ENCODE data around the gene HES3.
A peak's percentile ranks its signal among the peaks of the same experiment; 100 is the strongest.

Gene HES3

DNA sequence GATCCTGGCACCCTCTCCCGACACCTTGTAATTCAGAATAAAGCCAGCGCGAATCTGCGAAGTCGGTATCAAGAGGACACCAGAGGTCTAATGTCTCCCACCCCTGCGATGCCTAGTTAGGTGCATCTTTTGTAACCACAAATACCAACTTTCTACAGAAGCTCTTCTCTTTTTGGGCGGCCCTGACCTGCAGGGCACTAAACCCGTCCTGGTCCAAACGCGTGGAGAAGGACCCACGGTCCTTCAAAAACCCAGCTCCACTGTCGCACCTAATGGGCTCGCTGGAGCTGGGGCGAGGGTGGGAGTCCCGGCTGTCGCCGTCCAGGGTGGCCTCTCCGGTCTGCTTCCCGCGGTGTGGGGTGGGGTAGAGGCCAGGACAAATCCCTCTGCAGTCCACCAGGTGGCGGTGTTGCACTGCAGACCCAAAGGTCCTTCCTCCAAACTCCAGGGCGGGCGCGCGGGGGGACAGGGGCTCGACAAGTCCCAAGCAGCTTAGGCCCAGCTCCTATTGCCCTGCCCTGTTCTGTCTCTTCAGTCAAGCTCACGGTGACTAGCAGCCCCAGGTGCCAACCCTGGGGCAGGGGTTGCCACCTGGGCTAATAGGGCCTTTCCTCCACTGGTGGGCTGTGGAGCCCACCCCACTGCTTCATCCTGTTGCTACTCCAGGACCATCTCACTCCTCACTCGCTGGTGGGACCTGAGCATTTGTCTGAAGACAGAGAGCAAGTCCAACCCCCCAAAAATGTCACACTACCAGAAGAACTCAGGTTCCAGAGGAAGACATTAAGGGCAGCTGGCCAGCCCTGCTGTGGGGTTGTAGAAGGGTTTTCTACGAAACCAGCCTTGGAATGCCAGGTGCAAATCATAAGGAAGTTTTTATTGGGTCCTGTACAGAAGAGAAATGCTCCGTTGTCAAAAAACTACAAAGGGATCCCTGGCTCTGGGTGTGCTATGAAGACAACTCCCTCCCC is 2.8 kb downstream of the HES3 start:
- peak; percentile 78 for DNase-seq

- no peak for DNase-seq
Observed at GRCh38 chr1:6247651-6248050, 3.7 kb downstream of the HES3 start.

GRCh38 chr1:6248161-6248776 is 4.3 kb downstream of the HES3 start:
- no peak for DNase-seq

DNA sequence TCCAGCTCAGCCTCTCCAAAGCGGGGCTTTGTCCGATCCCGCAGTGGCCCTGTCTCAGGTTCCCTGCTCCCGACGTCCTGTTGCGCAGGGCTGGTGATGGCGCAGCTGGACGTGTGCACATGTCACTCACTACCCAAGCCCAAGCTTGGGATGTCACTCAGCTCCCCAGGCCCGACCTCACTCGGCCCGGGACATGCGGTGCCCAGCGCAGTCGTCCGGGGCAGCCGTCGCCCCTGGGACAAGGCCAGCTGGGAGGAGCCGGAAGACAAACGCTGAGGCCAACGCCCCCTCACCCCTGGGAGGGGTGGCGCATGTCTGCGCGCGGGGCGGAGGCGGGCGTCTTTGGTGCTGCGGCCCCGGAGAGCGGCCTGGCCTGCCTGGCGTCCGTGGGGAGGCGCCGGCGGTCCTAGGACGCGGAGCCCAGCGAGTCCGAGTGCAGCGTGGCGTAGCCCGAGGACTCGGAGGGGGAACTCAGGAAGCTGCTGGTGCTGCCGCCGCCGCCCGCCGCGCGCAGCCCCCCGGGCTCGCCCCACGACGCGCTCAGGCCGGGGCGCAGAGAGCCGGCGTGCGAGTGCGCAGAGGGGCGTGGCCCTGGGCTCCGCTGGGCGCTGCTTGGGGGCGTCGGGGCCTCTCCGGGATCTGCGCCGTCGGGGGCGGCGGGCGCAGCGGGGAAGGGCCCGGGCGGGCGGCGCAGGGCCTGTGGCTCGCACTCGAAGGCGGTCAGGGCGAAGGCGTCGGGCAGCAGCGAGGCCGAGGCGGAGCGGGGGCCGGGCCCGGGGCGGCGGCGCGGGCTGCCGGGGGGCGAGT is 5.2 kb downstream of the HES3 start:
- DNase-seq: no peak

- DNase-seq: no peak
Observed at GRCh38 chr1:6249739-6250689, 6.0 kb downstream of the HES3 start.

DNA sequence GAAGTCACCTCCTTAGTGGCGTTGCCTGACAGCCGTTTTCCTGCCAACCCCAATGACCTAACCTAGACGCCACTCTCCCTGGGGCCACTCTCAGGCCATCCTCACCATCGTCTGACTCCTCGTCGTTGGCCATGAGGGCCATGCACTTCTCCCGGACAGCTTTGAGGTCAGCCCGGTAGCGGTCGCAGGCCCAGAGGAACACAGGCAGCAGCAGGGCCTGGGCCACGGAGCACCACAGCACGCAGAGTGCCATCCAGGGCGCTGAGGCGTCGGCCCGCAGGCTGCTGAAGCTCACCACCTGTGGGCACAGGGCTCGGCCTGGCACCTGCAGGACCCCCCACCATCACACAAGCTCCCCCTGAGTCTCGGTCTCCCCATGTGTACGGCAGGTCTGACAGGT is 7.3 kb downstream of the HES3 start:
- no peak for DNase-seq

- DNase-seq: no peak
Observed at GRCh38 chr1:6251681-6252373, 7.8 kb downstream of the HES3 start.

GRCh38 chr1:6252374-6252710 is 8.4 kb downstream of the HES3 start:
- DNase-seq: no peak

- no peak for DNase-seq
Observed at GRCh38 chr1:6253380-6253779, 9.4 kb downstream of the HES3 start.

GRCh38 chr1:6254691-6255090 is 10.7 kb downstream of the HES3 start:
- DNase-seq: no peak

GRCh38 chr1:6256645-6257044 is 12.7 kb downstream of the HES3 start:
- DNase-seq: no peak

DNA sequence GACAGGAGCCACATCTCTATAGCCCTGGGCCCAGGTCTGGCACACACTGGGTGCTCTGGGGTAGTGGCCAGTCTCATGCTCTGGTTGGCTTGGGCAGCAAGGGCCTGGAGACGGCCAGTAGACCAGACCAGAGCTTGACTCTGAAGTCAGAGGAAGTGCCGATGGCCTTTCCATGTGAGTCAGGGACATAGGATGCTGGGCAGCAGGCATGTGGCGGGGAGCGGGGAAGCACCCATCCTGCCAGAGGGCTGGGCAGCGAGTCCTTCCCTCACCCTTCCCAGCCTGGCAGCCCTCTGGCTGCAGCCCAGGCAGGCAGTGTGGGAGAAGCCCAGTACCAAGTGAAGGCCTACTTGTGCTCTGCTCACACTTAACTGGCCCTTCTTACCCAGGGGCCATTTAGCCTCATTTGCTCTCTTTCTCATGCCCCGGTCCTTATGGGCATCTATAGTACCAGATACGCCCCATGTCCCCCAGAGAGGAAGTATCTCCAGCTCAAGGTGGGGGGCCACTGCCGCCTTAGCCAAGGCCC is 13.6 kb downstream of the HES3 start:
- DNase-seq: no peak

DNA sequence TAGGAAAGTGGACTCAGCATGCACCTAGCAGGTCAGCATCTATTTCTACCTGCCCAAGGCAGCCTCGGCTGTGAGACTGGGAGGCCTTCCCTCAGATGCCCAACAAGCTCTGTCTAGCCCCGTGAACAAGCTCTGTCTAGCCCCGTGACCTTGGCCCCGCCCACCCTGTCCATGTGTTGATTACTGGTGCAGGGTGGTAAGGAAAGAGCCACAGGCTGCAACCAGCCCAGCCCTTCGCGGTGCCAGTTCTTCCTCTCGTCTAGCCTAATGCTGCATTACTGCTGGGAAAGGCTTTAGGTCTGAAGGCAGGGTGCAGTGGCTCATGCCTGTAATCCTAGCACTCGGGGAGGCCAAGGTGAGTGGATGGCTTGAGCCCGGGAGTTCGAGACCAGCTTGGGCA is 14.7 kb downstream of the HES3 start:
- no peak for DNase-seq

DNA sequence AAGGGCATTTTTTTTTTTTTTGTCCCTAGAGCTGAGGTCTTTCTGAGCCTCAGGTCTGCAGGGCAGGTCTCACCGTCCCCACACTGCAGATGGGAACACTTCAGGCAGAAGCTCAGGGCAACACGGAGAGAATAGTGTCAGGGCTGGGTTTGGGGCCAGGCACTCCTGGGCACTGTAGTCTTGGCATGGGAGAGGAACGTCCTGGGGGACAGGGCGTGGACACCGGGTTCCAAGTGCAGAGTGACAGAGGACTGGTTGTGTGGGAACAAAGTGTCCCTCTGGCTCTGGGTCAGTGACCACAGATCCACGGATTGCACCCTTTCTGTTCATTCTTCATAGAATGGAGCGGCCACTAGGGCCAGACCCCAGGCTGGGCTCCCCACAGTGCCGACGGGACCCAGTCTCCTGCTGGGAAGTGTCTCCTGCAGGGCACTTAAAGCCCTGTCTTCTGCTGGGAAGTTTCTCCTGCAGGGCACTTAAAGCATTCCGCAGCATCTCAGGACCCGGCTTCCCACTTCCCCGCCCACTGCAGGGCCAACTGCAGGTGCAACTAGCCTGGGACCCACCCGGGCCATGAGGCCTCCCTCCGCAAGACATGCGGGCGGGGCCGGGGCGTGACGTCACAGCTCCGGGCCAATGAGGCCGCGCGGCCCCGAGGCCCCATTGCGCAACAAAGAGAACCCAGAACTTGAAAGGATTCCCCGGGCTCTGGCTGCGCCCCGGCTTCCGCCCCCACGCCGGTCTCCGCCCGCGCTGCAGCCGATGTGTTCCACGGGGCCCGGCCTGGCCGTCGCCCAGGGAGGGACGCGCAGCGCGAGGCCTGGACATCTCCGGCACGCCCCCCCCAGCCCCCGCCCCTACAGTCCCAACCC is 15.7 kb downstream of the HES3 start:
- DNase-seq: peak; percentile 72

DNA sequence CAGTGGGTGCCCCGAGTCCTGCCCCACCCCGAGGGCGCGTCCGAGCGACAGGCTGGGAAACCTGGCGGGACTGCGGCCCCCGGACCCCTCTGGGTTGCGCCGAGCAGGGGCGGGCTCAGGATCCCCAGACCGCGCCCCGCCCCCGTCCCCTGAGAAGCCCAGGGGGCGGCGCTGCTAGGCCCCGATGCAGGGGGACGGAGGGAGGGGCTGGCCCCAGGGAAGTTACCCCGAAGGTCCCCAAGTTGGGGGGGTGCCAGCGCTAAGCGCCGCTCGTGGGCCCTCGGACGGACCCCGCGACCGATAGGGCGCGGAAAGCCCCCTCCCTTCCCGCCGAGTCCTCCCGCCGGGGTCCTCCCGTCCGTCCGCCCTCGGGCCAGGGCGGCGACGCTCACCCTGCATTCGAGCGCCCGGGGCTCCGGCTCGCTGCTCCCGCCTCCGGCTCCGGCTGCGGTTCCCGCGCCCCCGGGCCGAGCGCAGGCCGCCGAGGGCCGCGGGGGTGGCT is 16.5 kb downstream of the HES3 start:
- no peak for DNase-seq

GRCh38 chr1:6260961-6261614 is 17.1 kb downstream of the HES3 start, which contains the start of gene GPR153:
TSS of gene GPR153 (minus strand) at chr1:6261098. CDS start at chr1:6254905, 6,193 bp downstream.
- peak; percentile 15 for DNase-seq

- DNase-seq: no peak
Observed at GRCh38 chr1:6261615-6261995, 17.6 kb downstream of the HES3 start.

- DNase-seq: no peak
Observed at GRCh38 chr1:6262555-6263420, 18.8 kb downstream of the HES3 start.

DNA sequence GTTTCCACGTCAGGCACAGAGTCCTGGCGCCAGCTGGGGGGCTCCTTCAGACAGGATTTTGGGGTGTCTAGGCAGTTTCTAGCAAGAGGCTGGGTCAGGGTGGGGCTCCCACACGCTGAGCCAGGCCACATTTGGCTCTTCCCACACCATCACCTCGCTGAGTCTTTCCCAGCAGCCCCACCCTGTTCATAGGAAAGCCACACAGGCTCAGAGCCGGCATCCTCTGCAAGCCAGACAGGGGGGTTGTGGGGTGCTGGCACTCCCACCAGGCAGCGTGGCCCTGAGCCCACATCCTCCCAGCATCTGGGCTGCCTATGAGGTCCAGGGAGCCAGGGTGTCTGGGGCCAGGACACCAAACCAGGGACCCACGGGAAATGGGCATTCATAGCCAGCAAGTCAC is 19.7 kb downstream of the HES3 start:
- no peak for DNase-seq

All from activated gamma-delta T cell treated with Interleukin-2 at 50 U/mL for 16 hours (primary cell).